NCI-H1436 treated with DMSO at 0.1 percent for 48 hours (cell line): ENCODE data around the gene RPH3AL.
"Not testable (repeated sequence)": the region's sequence is repeated elsewhere in the genome, so short reads cannot be mapped to it uniquely, and the experiment has no call there.

Experiments used
- DNase-seq: peaks from one replicate; lab custom pipeline; 2025; lab: John Stamatoyannopoulos, UW

Gene RPH3AL

GRCh38 chr17:200586-200985 lies 152.0 kb downstream of the RPH3AL start:
- DNase-seq, result no peak

GRCh38 chr17:199806-200545 lies 152.6 kb downstream of the RPH3AL start:
- DNase-seq, result no peak

- DNase-seq, result no peak
These were observed 153.4 kb downstream of the RPH3AL start for GRCh38 chr17:199191-199604.

- not testable (repeated sequence) for DNase-seq
These were observed 154.4 kb downstream of the RPH3AL start for GRCh38 chr17:198225-198624.

GRCh38 chr17:197352-197751 lies 155.3 kb downstream of the RPH3AL start:
- no peak for DNase-seq

GRCh38 chr17:194828-195602 lies 157.6 kb downstream of the RPH3AL start:
- no peak for DNase-seq

GRCh38 chr17:193841-194806 lies 158.5 kb downstream of the RPH3AL start:
- peak; percentile 10 for DNase-seq

- DNase-seq, result no peak
These were observed 159.2 kb downstream of the RPH3AL start for GRCh38 chr17:193426-193810.

- no peak for DNase-seq
These were observed 159.8 kb downstream of the RPH3AL start for GRCh38 chr17:192666-193425.

- DNase-seq, result no peak
These were observed 163.2 kb downstream of the RPH3AL start for GRCh38 chr17:189444-189843.

- DNase-seq, result no peak
These were observed 165.5 kb downstream of the RPH3AL start for GRCh38 chr17:187130-187529.

GRCh38 chr17:185445-186138 lies 167.0 kb downstream of the RPH3AL start:
- DNase-seq, result no peak

- DNase-seq, result no peak
These were observed 169.6 kb downstream of the RPH3AL start for GRCh38 chr17:183021-183420.

GRCh38 chr17:182050-182751 lies 170.4 kb downstream of the RPH3AL start:
- no peak for DNase-seq

- DNase-seq, result no peak
These were observed 171.2 kb downstream of the RPH3AL start, which contains the start of gene DOC2B for GRCh38 chr17:181245-182049. Gene DOC2B, minus strand, starts transcription at chr17:181650. Its CDS starts 171 bp downstream, at chr17:181479.

GRCh38 chr17:180381-181244 lies 172.0 kb downstream of the RPH3AL start:
- DNase-seq, result no peak

GRCh38 chr17:179781-180380 lies 172.7 kb downstream of the RPH3AL start:
- DNase-seq, result no peak

- DNase-seq, result no peak
These were observed 173.6 kb downstream of the RPH3AL start for GRCh38 chr17:179066-179432.
